Endodermal cell (in vitro differentiated cells): Measurements from ENCODE around the gene ZNF516. TPM values are rescaled to one million over a fixed set of nuclear protein-coding genes. Genes with fewer than 3 reads are reported as not detected.

ENCODE experiments used
- DNase-seq: peaks from one replicate; pipeline ENCODE4 v3.0.0-alpha.2; 2017
- H3K27ac ChIP-seq: 2 replicates; pipeline ENCODE4 v1.5.1; 2013; ENCODE audit warnings: mild to moderate bottlenecking, low read depth, low read length, moderate library complexity
- H3K27me3 ChIP-seq: 2 replicates; pipeline ENCODE4 v1.6.1; 2013; ENCODE audit warnings: mild to moderate bottlenecking, low read length, moderate library complexity; ENCODE audit not compliant: insufficient read depth, control insufficient read depth, poor library complexity, severe bottlenecking
- H3K36me3 ChIP-seq: 2 replicates; pipeline ENCODE4 v1.7.0; 2013; ENCODE audit warnings: mild to moderate bottlenecking, low read length, moderate library complexity; ENCODE audit not compliant: control insufficient read depth, insufficient read depth
- H3K4me1 ChIP-seq: one replicate; pipeline ENCODE4 v1.7.0; 2013; ENCODE audit warnings: low read length; ENCODE audit not compliant: control insufficient read depth, insufficient read depth
- H3K4me3 ChIP-seq: 2 replicates; pipeline ENCODE4 v1.5.1; 2013; ENCODE audit warnings: mild to moderate bottlenecking, low read length, moderate library complexity
- H3K9ac ChIP-seq: 2 replicates; pipeline ENCODE4 v1.6.1; 2013; ENCODE audit warnings: mild to moderate bottlenecking, low read length, moderate library complexity; ENCODE audit not compliant: poor library complexity, severe bottlenecking; ENCODE audit errors: extremely low read depth
- H3K9me3 ChIP-seq: 2 replicates; pipeline ENCODE4 v1.6.1; 2013; ENCODE audit warnings: mild to moderate bottlenecking, low read length, moderate library complexity; ENCODE audit not compliant: control insufficient read depth
- H3K27ac Mint-ChIP-seq: 2 replicates; pipeline ENCODE4 v1.8.0; 2020; ENCODE audit warnings: mixed read lengths
- H3K27me3 Mint-ChIP-seq: 2 replicates; pipeline ENCODE4 v1.8.0; 2021; ENCODE audit warnings: mild to moderate bottlenecking, mixed read lengths; ENCODE audit not compliant: insufficient read depth
- H3K36me3 Mint-ChIP-seq: 2 replicates; pipeline ENCODE4 v1.8.0; 2020; ENCODE audit warnings: low read depth, mixed read lengths
- H3K4me1 Mint-ChIP-seq: 2 replicates; pipeline ENCODE4 v1.8.0; 2020; ENCODE audit warnings: mixed read lengths
- H3K4me3 Mint-ChIP-seq: 2 replicates; pipeline ENCODE4 v1.8.0; 2020; ENCODE audit warnings: mild to moderate bottlenecking, moderate library complexity, mixed read lengths
- H3K9me3 Mint-ChIP-seq: 2 replicates; pipeline ENCODE4 v1.8.0; 2020; ENCODE audit warnings: mild to moderate bottlenecking, mixed read lengths
- CTCF ChIP-seq: fragments of 200-600 bp; sonication (generic); conservative IDR thresholded peaks from 2 replicates; pipeline ENCODE4 v1.5.0; 2021; ENCODE audit warnings: antibody characterized with exemption, mild to moderate bottlenecking
- WGBS, 2 experiments: methylation state at CpG; one replicate each; pipeline versions ENCODE4 v1.1.5 to v1.1.7; 2013; ENCODE audit warnings: missing lambda C conversion rate in 2 of 2, mixed read lengths in 1 of 2; ENCODE audit not compliant: insufficient coverage in 1 of 2, insufficient read length in 1 of 2; 5-methylcytosine and 5-hydroxymethylcytosine counted together
- total RNA-seq, 2 donors: library from RNA; stranded (reverse); fragmentation: NEBNext Ultra II Directional in 1 of 2; extraction: Animal tissue kit (Norgen Biotek cat#: 25700) in 1 of 2; gene quantifications; 2 replicates in 1 of 2; 3 replicates in 1 of 2; pipeline ENCODE4 v1.2.1, GENCODE V29; 2021

Gene ZNF516
- total RNA-seq, 2 donors from 2014 or later: 60.2 to 77.9 TPM

GRCh38 chr18:76347341-76347740 lies 147.7 kb downstream of the ZNF516 start:
- Histone ChIP-seq H3K36me3 (no peaks in the 10 kb centered on the region), H3K4me1 (no peaks in the 10 kb centered on the region), H3K4me3 (no peak overlapping the region), H3K27ac (no peak overlapping the region), H3K9ac (no peak overlapping the region), H3K9me3 (no peaks in the 10 kb centered on the region), H3K27me3 (no peaks in the 10 kb centered on the region)
- Mint-ChIP-seq H3K27ac (no peak overlapping the region), H3K9me3 (no peaks in the 10 kb centered on the region), H3K4me1 (peaks cover 15% of the 10 kb centered on the region), H3K4me3 (no peak overlapping the region), H3K27me3 (no peaks in the 10 kb centered on the region), H3K36me3 (no peaks in the 10 kb centered on the region)
- DNase-seq: no peak
- TF ChIP-seq CTCF: no peak
- 95 to 100% methylated on average over 3 to 7 of the region's 7 CpGs for WGBS, 2 experiments

- Histone ChIP-seq H3K27ac (no peak overlapping the region), H3K4me1 (no peaks in the 10 kb centered on the region), H3K9me3 (no peaks in the 10 kb centered on the region), H3K36me3 (no peaks in the 10 kb centered on the region), H3K9ac (no peak overlapping the region), H3K27me3 (no peaks in the 10 kb centered on the region), H3K4me3 (no peak overlapping the region)
- 94 to 96% methylated on average over 15 to 29 of the region's 29 CpGs for WGBS, 2 experiments
- Mint-ChIP-seq H3K4me3 (no peak overlapping the region), H3K27me3 (no peaks in the 10 kb centered on the region), H3K9me3 (no peaks in the 10 kb centered on the region), H3K27ac (no peak overlapping the region), H3K36me3 (no peaks in the 10 kb centered on the region), H3K4me1 (peaks cover 15% of the 10 kb centered on the region)
- TF ChIP-seq CTCF: no peak
- no peak for DNase-seq
Measured at GRCh38 chr18:76346490-76347130, 148.4 kb downstream of the ZNF516 start.

GRCh38 chr18:76345901-76346300 lies 149.1 kb downstream of the ZNF516 start:
- no peak for DNase-seq
- Histone ChIP-seq H3K36me3 (no peaks in the 10 kb centered on the region), H3K27me3 (no peaks in the 10 kb centered on the region), H3K4me1 (no peaks in the 10 kb centered on the region), H3K27ac (no peak overlapping the region), H3K4me3 (no peak overlapping the region), H3K9me3 (peaks cover 3% of the 10 kb centered on the region), H3K9ac (no peak overlapping the region)
- 92 to 100% methylated on average over 4 of the region's 4 CpGs for WGBS, 2 experiments
- Mint-ChIP-seq H3K27me3 (no peaks in the 10 kb centered on the region), H3K9me3 (peaks cover under 1% of the 10 kb centered on the region), H3K4me3 (no peak overlapping the region), H3K4me1 (peaks cover 15% of the 10 kb centered on the region), H3K27ac (no peak overlapping the region), H3K36me3 (no peaks in the 10 kb centered on the region)
- TF ChIP-seq CTCF: no peak
